Adrenal gland (tissue), 12 donors: ENCODE results near the gene CADM1. TPM values are rescaled to one million over a fixed set of nuclear protein-coding genes. Genes with fewer than 3 reads are reported as not detected.

Experiments used
- DNase-seq, 7 donors: peaks; one replicate each; pipeline ENCODE4 v3.0.0-alpha.2; 2019 to 2020
- H3K27ac ChIP-seq, 5 donors: fragments of 200-600 bp; sonication (generic) in 4 of 5; 1 replicate in 3 of 5; 2 replicates in 2 of 5; pipeline versions ENCODE4 v1.5.1 to v1.8.0; 2016 to 2020; ENCODE audit warnings: mild to moderate bottlenecking in 1 of 5
- H3K27me3 ChIP-seq: fragments of 200-600 bp; 2 replicates; pipeline ENCODE4 v1.8.0; 2021
- H3K36me3 ChIP-seq, 2 donors: fragments of 200-600 bp; replicated peaks in 1 of 2; 1 replicate in 1 of 2; 2 replicates in 1 of 2; pipeline versions ENCODE4 v1.5.1 to v1.8.0; 2018 to 2022
- H3K4me1 ChIP-seq, 2 donors: fragments of 200-600 bp; replicated peaks in 1 of 2; 1 replicate in 1 of 2; 2 replicates in 1 of 2; pipeline versions ENCODE4 v1.5.1 to v1.8.0; 2018 to 2021
- H3K4me3 ChIP-seq, 4 donors: fragments of 200-600 bp; sonication (generic) in 3 of 4; one replicate each; pipeline ENCODE4 v1.5.1; 2016 to 2018
- H3K9me3 ChIP-seq, 3 donors: fragments of 200-600 bp; sonication (generic) in 1 of 3; replicated peaks in 1 of 3; 1 replicate in 2 of 3; 2 replicates in 1 of 3; pipeline versions ENCODE4 v1.5.1 to v1.8.0; 2016 to 2021
- POLR2A ChIP-seq, 2 donors: fragments of 450-650 bp; IDR thresholded peaks; one replicate each; pipeline ENCODE4 v1.6.1; 2017; ENCODE audit warnings: antibody characterized with exemption in 2 of 2, mild to moderate bottlenecking in 2 of 2, moderate library complexity in 1 of 2
- WGBS, 4 donors: extraction: QIAGEN DNeasy Blood & Tissue Kit in 2 of 4; methylation state at CpG; one replicate each; pipeline versions ENCODE4 v1.1.5 to v1.1.7; 2013 to 2017; 5-methylcytosine and 5-hydroxymethylcytosine counted together
- intact Hi-C, 2 donors: fragments of 100-400 bp; cut with DNase I; formaldehyde crosslinking; loops; one replicate each; pipeline versions ENCODE4 v1.14.1 to v1.15.0; 2022 to 2023
- polyA plus RNA-seq, 3 donors: library from polyadenylated mRNA; stranded (reverse); fragments of 200-250 nt in 2 of 3; fragments of 350-450 nt in 1 of 3; fragmentation: Illumina TruSeq in 1 of 3; extraction: RNeasy Lipid Tissue Mini Kit (QIAGEN cat#74804) in 1 of 3; gene quantifications; one replicate each; pipeline ENCODE4 v1.2.3, GENCODE V29; 2013 to 2014
- total RNA-seq, 9 donors: library from RNA; depleted of rRNA in 4 of 9; stranded (reverse); fragments of >200 nt in 4 of 9; fragments of 120-200 nt in 1 of 9; fragmentation: NEBNext Ultra II Directional in 1 of 9; extraction: Animal tissue kit (Norgen Biotek cat#: 25700) in 1 of 9; gene quantifications; one replicate each; pipeline versions ENCODE4 v1.1.0 to v1.2.4, GENCODE V29; 2013 to 2023
- TF ChIP-seq, protein P1 (sequence below), 6 experiments: fragments of 450-650 bp in 4 of 6; fragments of 200-600 bp in 2 of 6; sonication (generic) in 1 of 6; IDR thresholded peaks; 1 replicate in 5 of 6; 2 replicates in 1 of 6; pipeline versions ENCODE4 v1.5.1 to v1.8.0; 2016 to 2021; ENCODE audit warnings: antibody characterized with exemption in 6 of 6, mild to moderate bottlenecking in 2 of 6, moderate library complexity in 1 of 6
- donor health status: healthy with polysubstance abuse.
- donor health status: Bipolar disorder and iron deficiency.
- donor health status: DM: yes; HTN: yes; CAD: no.
- donor health status: DM: no; HTN: no; CAD: no.
- donor health status: DM: no; HTN: no; CAD: no.
- donor health status: DM: yes; HTN: yes; CAD: no.

CADM1 gene
- total and polyA plus RNA-seq, 12 donors: 21.6 to 256 (median 39.8) TPM

DNA sequence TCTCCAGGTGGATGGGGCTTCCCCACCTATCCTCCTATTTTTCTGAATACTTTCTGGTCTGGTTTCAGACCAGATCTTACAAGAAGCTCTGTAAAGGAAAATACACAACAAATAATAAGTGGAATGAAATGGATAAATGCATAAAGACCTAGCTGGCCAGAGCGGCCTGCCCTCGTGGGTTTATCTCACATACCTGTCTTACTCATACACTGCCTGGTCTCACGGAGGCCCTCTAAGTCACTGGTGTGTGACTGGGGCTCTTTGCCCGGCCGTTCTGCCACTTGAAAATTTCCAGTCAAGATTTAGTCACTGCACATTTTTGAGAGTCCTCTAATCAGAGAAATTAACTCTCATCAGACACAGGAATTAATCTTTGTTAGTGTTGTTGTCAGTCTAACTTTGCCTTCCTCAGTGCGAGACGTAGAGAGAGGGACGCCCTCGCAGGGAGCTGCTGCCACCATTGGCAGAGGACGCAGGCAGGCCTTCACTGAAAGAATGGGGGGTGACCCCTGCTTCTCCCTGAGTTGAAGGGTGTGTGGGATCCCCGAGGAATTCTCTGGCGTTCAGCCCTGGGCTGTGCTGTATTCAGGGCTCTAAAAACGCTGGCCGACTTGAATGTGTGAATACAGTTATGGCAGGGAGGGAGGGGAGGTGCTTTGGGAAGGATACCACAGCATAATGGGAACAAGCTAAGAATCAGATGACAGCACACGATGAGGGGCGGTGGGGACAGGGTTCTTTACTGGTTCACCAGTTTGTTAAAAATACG lies 46.3 kb upstream of the CADM1 start:
- Histone ChIP-seq H3K27me3 (no peaks in the 10 kb centered on the region), H3K36me3 (no peaks in the 10 kb centered on the region), H3K27ac (no peak overlapping the region), H3K4me1 (no peaks in the 10 kb centered on the region), H3K4me3 (no peak overlapping the region), H3K9me3 (no peaks in the 10 kb centered on the region)
- WGBS, 4 donors: 82 to 92% (median 90%) methylated on average over 17 of the region's 17 CpGs
- TF ChIP-seq, protein P1, sequence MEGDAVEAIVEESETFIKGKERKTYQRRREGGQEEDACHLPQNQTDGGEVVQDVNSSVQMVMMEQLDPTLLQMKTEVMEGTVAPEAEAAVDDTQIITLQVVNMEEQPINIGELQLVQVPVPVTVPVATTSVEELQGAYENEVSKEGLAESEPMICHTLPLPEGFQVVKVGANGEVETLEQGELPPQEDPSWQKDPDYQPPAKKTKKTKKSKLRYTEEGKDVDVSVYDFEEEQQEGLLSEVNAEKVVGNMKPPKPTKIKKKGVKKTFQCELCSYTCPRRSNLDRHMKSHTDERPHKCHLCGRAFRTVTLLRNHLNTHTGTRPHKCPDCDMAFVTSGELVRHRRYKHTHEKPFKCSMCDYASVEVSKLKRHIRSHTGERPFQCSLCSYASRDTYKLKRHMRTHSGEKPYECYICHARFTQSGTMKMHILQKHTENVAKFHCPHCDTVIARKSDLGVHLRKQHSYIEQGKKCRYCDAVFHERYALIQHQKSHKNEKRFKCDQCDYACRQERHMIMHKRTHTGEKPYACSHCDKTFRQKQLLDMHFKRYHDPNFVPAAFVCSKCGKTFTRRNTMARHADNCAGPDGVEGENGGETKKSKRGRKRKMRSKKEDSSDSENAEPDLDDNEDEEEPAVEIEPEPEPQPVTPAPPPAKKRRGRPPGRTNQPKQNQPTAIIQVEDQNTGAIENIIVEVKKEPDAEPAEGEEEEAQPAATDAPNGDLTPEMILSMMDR (IDR thresholded peaks at IDR 0.05): no peak
- TF ChIP-seq POLR2A (IDR thresholded peaks at IDR 0.05): no peak
- intact Hi-C loops: no loop called here
- DNase-seq: peak in 1 of 7 donors; percentile 17

DNA sequence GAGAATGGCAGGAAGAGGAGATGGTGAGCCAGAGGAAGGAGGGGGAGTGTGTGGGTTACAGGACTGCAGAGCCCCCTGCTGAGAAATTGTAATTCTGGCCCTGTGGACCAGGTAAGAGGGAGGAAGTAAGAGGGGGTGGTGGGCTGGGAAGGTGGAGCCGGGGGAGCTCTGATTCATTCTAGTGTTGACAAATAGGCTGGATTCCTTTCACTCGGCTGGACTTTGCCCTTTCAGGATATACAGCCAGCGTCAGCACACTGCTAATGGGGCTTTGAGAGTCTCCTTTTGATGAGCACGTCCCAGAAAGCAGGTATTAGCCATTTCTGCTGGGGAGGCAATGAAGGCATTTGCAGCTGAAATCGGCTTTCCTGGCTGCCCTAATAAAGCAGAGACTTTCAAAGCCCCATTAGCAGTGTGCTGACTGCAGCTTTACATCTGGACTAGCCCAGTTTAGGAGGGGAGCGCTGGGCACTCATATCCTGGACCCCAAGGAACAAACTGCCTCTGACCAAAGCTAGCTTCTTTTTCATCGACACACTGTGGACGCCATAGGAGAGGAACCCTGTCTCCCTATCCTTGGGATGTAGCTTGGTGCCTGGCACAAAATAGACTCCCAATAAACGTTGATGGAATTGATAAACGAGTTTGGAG lies 44.8 kb upstream of the CADM1 start:
- Histone ChIP-seq H3K27me3 (no peaks in the 10 kb centered on the region), H3K36me3 (no peaks in the 10 kb centered on the region), H3K4me3 (no peak overlapping the region), H3K9me3 (no peaks in the 10 kb centered on the region), H3K27ac (no peak overlapping the region), H3K4me1 (no peaks in the 10 kb centered on the region)
- intact Hi-C loops: no loop called here
- DNase-seq: no peak
- 52 to 62% (median 60%) methylated on average over 8 to 10 of the region's 10 CpGs for WGBS, 4 donors
- no peak for TF ChIP-seq POLR2A (IDR thresholded peaks at IDR 0.05)
- TF ChIP-seq, protein P1 (IDR thresholded peaks at IDR 0.05): no peak

DNA sequence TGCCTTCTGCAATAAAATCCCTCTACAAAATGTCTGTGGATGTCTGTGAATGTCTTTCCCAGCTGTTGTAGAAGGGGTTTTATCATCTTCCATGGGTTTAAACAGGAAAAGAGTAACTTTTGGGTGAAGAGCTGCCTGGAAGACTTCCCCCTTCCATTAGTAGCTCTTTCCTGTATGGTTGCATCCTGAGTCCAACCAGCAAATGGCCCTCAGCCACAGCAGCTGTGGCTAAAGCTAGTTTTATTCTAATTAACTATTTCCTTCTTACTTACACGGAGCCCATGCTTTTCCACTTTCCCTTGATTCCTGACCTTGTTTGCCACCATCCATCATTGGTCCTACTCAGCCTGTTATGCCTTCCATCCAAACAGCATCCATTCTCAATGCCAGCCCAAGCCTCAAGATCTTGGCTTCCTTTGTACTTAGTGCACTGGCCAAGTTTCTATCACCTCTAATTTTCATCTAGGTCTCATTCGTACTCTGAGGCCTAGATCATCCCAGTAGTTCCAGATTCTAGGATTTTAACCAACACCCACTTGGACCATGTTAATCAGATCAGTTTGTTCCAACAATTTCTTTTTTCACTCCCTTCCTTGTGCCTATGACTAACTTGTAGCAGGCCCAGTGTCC lies 41.5 kb upstream of the CADM1 start:
- Histone ChIP-seq H3K27ac (no peak overlapping the region), H3K27me3 (no peaks in the 10 kb centered on the region), H3K9me3 (no peaks in the 10 kb centered on the region), H3K36me3 (no peaks in the 10 kb centered on the region), H3K4me3 (no peak overlapping the region), H3K4me1 (no peaks in the 10 kb centered on the region)
- WGBS, 4 donors: 64 to 84% (median 72%) methylated on average over 2 of the region's 2 CpGs
- intact Hi-C loops: no loop called here
- TF ChIP-seq, protein P1 (IDR thresholded peaks at IDR 0.05): no peak
- no peak for TF ChIP-seq POLR2A (IDR thresholded peaks at IDR 0.05)
- no peak for DNase-seq

DNA sequence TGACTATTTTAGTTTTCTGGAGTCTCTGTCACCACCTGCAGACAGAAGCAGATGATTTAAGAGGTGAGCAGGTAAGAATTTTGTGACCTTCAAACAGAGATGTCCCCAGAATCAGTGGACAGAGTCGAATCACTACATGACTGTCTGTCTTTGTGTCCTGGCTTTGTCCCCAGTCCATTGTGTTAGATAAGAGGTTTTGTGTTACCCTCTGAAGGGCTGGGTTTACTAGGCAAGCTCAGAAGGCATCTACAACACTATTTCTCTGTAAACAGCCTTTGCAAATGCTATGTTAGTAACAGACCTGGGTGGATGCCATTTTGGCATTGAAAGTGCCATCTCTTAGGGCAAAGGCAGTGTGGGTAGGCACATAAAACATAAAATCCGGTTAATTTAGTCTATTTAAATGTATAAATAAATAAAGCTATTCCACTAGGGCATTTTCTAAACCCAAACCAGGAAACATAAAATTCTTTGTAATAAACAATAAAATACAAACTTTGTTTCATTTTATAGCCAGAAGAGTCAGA lies 40.3 kb upstream of the CADM1 start:
- 54 to 67% (median 62%) methylated on average over 2 of the region's 2 CpGs for WGBS, 4 donors
- no peak overlapping the region for H3K27ac ChIP-seq
- H3K36me3 ChIP-seq: no peaks in the 10 kb centered on the region
- no peak for DNase-seq
- TF ChIP-seq, protein P1 (IDR thresholded peaks at IDR 0.05): no peak
- TF ChIP-seq POLR2A (IDR thresholded peaks at IDR 0.05): no peak
- intact Hi-C loops: no loop called here
- H3K27me3 ChIP-seq: no peaks in the 10 kb centered on the region
- H3K4me1 ChIP-seq: no peaks in the 10 kb centered on the region
- H3K4me3 ChIP-seq: no peak overlapping the region
- H3K9me3 ChIP-seq: no peaks in the 10 kb centered on the region
